ENCODE measurements around the gene MCAM.

GRCh38 chr11:119266517-119267255 is 50.2 kb downstream of the MCAM start:
- TF ChIP-seq TAF1 (IDR thresholded peaks at IDR 0.05; ENCODE audit: borderline replicate concordance, low read depth, low read length) (no peak), POLR2A (IDR thresholded peaks at IDR 0.05; ENCODE audit: low read depth, low read length) (no peak), POLR2AphosphoS5 (IDR thresholded peaks at IDR 0.05; ENCODE audit: low read depth, low read length) (no peak)
